HG03025 (cell line): ENCODE results near the gene RASD1.

Experiments
- ATAC-seq: cut with Tn5 transposase; IDR thresholded peaks from one replicate; pipeline ENCODE4 v1.9.1; 2021; ENCODE audit warnings: mild to moderate bottlenecking, moderate library complexity; ENCODE audit not compliant: unreplicated experiment, low FRiP score

Gene RASD1

GRCh38 chr17:17511881-17512858 is 16.0 kb upstream of the RASD1 start:
- no peak for ATAC-seq

GRCh38 chr17:17511293-17511741 is 15.1 kb upstream of the RASD1 start:
- ATAC-seq = no peak

- ATAC-seq = no peak
Observed at GRCh38 chr17:17510456-17511292, 14.5 kb upstream of the RASD1 start.

- ATAC-seq = no peak
Observed at GRCh38 chr17:17509601-17510425, 13.6 kb upstream of the RASD1 start.

- no peak for ATAC-seq
Observed at GRCh38 chr17:17508646-17509591, 12.7 kb upstream of the RASD1 start.

- no peak for ATAC-seq
Observed at GRCh38 chr17:17508019-17508535, 11.9 kb upstream of the RASD1 start.

DNA sequence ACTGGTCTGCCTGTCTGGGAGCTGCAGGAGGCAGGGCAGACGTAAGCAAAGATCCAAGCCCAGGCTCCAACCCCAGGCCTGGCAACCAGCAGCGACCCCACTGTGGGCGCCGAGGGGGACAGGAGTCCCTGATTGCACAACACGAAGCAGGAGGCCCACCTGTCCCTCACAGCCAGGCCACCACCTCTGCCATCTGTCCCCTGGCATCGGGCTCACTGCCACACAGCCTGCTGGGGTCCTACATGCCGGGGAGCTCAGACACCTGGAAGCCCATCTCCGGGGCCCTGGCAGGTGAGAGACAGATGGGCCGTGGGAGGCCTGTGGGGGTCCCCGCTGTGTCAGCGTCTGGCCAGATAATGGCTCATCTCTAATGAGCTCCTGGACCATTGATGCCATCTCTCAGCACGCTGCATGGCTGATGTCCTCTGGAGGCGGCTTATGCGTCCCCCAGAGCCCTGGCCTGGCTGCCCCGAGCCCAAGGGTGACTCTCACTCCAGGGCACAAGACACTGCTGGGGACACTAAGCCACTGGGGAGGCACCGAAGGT is 11.3 kb upstream of the RASD1 start:
- no peak for ATAC-seq

- no peak for ATAC-seq
Observed at GRCh38 chr17:17506893-17507464, 10.8 kb upstream of the RASD1 start.

- no peak for ATAC-seq
Observed at GRCh38 chr17:17506181-17506741, 10.1 kb upstream of the RASD1 start.

DNA sequence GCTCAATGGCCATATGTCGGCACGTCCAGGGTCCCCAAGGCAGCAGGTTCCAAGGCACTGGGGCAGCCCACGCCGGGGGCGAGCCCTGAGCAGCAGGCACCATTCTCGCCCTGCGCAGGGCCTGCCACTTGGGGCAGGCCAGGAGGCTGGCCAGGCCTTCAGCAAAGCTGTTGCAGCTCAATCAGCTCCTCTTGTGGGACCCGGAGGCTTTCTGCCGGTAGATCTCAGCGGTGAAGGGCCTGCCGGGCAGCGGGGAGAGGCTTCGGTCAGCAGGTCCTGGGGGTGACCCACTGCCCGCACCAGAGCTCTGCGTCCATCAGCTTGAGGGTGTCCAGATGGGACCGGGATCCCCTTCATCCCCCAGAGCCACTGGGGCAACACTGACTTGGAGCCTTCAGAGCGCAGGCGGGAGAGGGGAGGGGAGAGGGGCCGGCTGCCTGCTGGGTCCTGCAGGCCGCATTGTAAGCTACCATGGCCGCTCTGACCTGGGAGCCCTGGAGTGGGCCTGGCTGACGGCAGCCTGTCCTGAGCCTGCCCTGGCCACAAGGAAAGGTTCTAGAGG is 9.5 kb upstream of the RASD1 start:
- ATAC-seq = no peak

- no peak for ATAC-seq
Observed at GRCh38 chr17:17505151-17505550, 9.0 kb upstream of the RASD1 start.

GRCh38 chr17:17504341-17505140 is 8.3 kb upstream of the RASD1 start:
- no peak for ATAC-seq

DNA sequence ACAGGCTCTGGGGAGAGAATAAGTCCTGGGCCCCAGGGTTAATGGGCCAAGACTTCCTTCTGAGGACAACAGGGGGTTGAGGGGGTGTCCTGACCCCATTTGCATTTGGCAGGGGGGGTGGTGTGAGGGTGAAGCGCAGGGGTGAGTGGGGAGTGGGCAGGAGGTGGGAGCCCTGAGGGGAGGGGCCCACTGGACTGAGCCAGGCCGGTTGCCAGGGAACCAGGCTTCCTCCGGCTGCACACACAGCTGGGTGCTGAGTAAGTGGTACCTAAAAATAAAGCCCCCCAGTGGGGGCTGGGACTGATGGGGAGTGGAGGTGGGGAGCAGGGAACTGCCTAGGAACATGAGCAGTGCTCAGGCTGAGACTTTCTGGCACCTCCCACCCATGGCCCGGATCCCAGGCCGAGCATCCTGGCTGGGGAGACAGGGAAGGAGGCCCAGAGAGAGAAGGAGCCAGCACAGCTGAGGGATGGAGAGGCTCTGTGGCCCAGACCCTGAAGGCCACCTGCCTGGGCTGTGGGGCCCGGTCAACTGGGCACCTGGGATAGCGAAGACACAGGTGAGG is 7.5 kb upstream of the RASD1 start:
- ATAC-seq = no peak

DNA sequence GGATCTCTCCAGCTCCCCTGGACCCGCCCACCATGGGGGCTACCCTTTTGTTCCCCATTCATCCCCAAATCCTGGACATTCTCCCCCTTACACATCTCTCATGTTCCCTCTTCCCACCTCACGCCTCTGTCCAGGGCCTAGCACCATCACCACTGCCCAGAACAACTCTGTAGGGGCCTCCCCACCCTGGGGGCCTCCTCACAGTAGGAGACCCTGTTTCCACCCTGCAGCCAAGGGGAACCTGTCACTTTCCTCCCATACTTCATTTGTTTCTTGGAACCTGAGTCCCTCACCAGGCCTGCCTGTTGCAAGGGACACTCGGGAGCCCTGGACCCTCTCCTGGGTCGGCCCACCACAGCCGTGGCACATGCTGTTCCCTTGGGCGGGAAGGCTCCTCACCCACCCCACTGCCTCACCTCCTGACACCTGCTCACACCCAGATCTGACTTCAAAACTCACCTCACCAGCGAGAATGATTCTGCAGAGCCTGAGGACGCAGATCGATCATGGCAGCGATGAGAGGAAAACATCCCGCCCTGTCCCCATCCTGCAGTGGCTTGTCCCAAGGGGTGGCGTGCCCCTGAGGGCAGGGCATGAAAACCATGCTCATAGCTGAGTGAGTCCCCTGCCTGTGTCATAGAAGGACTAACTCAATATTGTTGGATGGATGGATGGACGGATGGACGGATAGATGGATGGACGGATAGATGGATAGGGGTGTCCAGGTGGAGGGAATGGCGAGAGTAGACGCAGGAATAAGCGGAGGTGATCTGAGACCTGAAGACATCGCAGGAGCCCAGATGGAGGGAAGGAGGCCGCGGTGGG is 6.8 kb upstream of the RASD1 start:
- no peak for ATAC-seq

DNA sequence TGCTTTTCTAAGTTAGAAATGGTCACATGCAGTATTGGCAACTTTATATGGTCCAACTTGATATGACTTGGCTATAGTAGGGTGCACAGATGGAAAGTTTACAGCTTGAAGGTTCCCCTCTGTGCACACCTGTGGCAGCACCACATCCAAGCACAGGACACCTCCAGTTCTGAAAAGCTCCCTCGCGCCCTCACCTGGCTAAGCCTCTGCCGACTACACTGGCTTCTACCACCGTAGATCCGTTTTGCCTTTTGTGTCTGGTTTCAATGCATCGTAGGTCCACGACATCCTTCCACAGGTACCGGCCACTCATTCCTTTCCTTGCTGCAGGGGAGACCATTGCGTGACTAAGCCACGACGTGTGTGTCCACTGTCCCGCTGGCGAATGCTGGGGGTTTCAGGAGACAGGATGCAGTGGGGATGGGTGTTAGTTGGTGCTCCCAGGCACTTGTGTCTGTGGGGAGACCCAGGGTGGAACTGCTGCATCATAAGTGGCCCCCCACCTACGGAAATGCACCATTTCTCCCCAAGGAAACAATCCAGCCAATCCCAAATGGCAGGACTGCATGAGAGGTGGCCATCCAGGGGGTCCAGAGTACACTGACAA is 4.9 kb upstream of the RASD1 start:
- ATAC-seq = no peak
